IMR-90 (cell line): ENCODE measurements around the gene PAQR5. TPM values are rescaled to one million over a fixed set of nuclear protein-coding genes. Genes with fewer than 3 reads are reported as not detected.
A peak's percentile ranks its signal among the peaks of the same experiment; 100 is the strongest.

Experiments
- ATAC-seq: fragments of 200-7000 bp; cut with Tn5 transposase; 2 replicates; pipeline ENCODE4 v1.9.1; 2020; ENCODE audit warnings: low read depth, mild to moderate bottlenecking, moderate library complexity
- BruUV-seq: library from RNA; stranded (reverse); fragments of 400-500 nt; replicated peaks from 2 replicates; lab custom pipeline; 2021; lab: Mats Ljungman, UMichigan
- CTCF ChIA-PET: fragments of 300-600 bp; formaldehyde crosslinking; extraction: SDS; loops from one replicate; lab custom pipeline; 2021; ENCODE audit warnings: antibody characterized with exemption; lab: Yijun Ruan, JAX
- POLR2A ChIA-PET: fragments of 300-600 bp; sonication (Branson Sonifier 250); formaldehyde crosslinking; loops from one replicate; lab custom pipeline; 2022; ENCODE audit warnings: antibody characterized with exemption; ENCODE audit not compliant: unreplicated experiment; lab: Charles Lee
- DNase-seq: peaks from one replicate; pipeline ENCODE4 v3.0.0; 2013
- H2AFZ ChIP-seq: replicated peaks from 2 replicates; pipeline ENCODE3; 2013; ENCODE audit warnings: low read length, mild to moderate bottlenecking; ENCODE audit not compliant: poor library complexity
- H2AK5ac ChIP-seq: 2 replicates; pipeline ENCODE4 v1.6.1; 2013; ENCODE audit warnings: low read depth, low read length, inconsistent platforms
- H2AK9ac ChIP-seq: replicated peaks from 2 replicates; pipeline ENCODE3; 2013; ENCODE audit warnings: mild to moderate bottlenecking, low read depth, low read length, moderate library complexity; ENCODE audit not compliant: poor library complexity
- H2BK120ac ChIP-seq: 2 replicates; pipeline ENCODE4 v1.6.1; 2013; ENCODE audit warnings: low read depth, low read length, inconsistent platforms
- H2BK15ac ChIP-seq: 3 replicates; pipeline ENCODE4 v1.6.1; 2013; ENCODE audit warnings: low read depth, low read length, inconsistent platforms
- H2BK20ac ChIP-seq: 2 replicates; pipeline ENCODE4 v1.6.1; 2013; ENCODE audit warnings: low read depth, mild to moderate bottlenecking, inconsistent platforms, low read length, moderate library complexity
- H2BK5ac ChIP-seq: 2 replicates; pipeline ENCODE4 v1.6.1; 2013; ENCODE audit warnings: mild to moderate bottlenecking, low read depth, low read length, inconsistent platforms; ENCODE audit not compliant: poor library complexity, severe bottlenecking
- H3K14ac ChIP-seq: replicated peaks from 2 replicates; pipeline ENCODE4 v1.6.1; 2013; ENCODE audit warnings: low read depth, low read length, inconsistent platforms
- H3K18ac ChIP-seq: 2 replicates; pipeline ENCODE4 v1.6.1; 2013; ENCODE audit warnings: low read depth, low read length, control low read depth
- H3K23ac ChIP-seq: 2 replicates; pipeline ENCODE4 v1.6.1; 2013; ENCODE audit warnings: low read depth, low read length, inconsistent platforms
- H3K27ac ChIP-seq: 2 replicates; pipeline ENCODE4 v1.5.1; 2013; ENCODE audit warnings: mild to moderate bottlenecking, control low read depth, low read length; ENCODE audit not compliant: insufficient read depth
- H3K27me3 ChIP-seq: 2 replicates; pipeline ENCODE4 v1.6.1; 2013; ENCODE audit warnings: low read length; ENCODE audit not compliant: control insufficient read depth, insufficient read depth
- H3K36me3 ChIP-seq: 2 replicates; pipeline ENCODE4 v1.6.1; 2013; ENCODE audit warnings: low read length, mixed read lengths; ENCODE audit not compliant: control insufficient read depth, insufficient read depth
- H3K4ac ChIP-seq: 2 replicates; pipeline ENCODE4 v1.6.1; 2013; ENCODE audit warnings: low read depth, low read length, inconsistent platforms
- H3K4me1 ChIP-seq: 2 replicates; pipeline ENCODE4 v1.6.1; 2013; ENCODE audit warnings: low read length, mixed read lengths; ENCODE audit not compliant: control insufficient read depth, insufficient read depth
- H3K4me2 ChIP-seq: 2 replicates; pipeline ENCODE4 v1.6.1; 2013; ENCODE audit warnings: low read depth, mild to moderate bottlenecking, control low read depth, low read length, moderate library complexity
- H3K4me3 ChIP-seq: 2 replicates; pipeline ENCODE4 v1.5.1; 2013; ENCODE audit warnings: low read depth, mild to moderate bottlenecking, control low read depth, low read length, moderate library complexity; ENCODE audit not compliant: insufficient read depth
- H3K56ac ChIP-seq: 2 replicates; pipeline ENCODE4 v1.6.1; 2013; ENCODE audit warnings: low read length, inconsistent platforms; ENCODE audit not compliant: insufficient read depth; ENCODE audit errors: extremely low read depth
- H3K79me1 ChIP-seq, 2 experiments: 2 replicates each; pipeline ENCODE4 v1.6.1; 2013; ENCODE audit warnings: low read length in 2 of 2, inconsistent platforms in 1 of 2, low read depth in 1 of 2
- H3K9ac ChIP-seq: 2 replicates; pipeline ENCODE4 v1.6.1; 2013; ENCODE audit warnings: low read depth, low read length, control low read depth
- H3K9me1 ChIP-seq: 2 replicates; pipeline ENCODE4 v1.6.1; 2013; ENCODE audit warnings: low read length, inconsistent platforms; ENCODE audit not compliant: insufficient read depth
- H3K9me3 ChIP-seq: 2 replicates; pipeline ENCODE4 v1.6.1; 2013; ENCODE audit warnings: low read length; ENCODE audit not compliant: control insufficient read depth, insufficient read depth
- H4K20me1 ChIP-seq: 2 replicates; pipeline ENCODE4 v1.6.1; 2013; ENCODE audit warnings: low read length, inconsistent platforms; ENCODE audit not compliant: insufficient read depth
- H4K5ac ChIP-seq: 2 replicates; pipeline ENCODE4 v1.6.1; 2013; ENCODE audit warnings: mild to moderate bottlenecking, low read depth, low read length, control low read depth
- H4K8ac ChIP-seq, 2 experiments: 2 replicates each; pipeline ENCODE4 v1.6.1; 2013; ENCODE audit warnings: low read depth in 2 of 2, low read length in 2 of 2, control low read depth in 1 of 2, inconsistent platforms in 1 of 2
- H4K91ac ChIP-seq: 2 replicates; pipeline ENCODE4 v1.6.1; 2013; ENCODE audit warnings: low read depth, low read length, inconsistent platforms; ENCODE audit not compliant: insufficient read depth
- BHLHE40 ChIP-seq: fragments of 150-350 bp; IDR thresholded peaks from 2 replicates; pipeline ENCODE4 v1.6.1; 2016; ENCODE audit warnings: mild to moderate bottlenecking, low read depth, low read length
- CEBPB ChIP-seq: IDR thresholded peaks from 2 replicates; pipeline ENCODE4 v1.6.1; 2012; ENCODE audit warnings: low read depth, low read length, improper control_type of control experiment
- FOS ChIP-seq: fragments of 150-350 bp; IDR thresholded peaks from 2 replicates; pipeline ENCODE4 v1.6.1; 2016; ENCODE audit warnings: low read depth, low read length
- MAFK ChIP-seq: IDR thresholded peaks from 2 replicates; pipeline ENCODE4 v1.6.1; 2012; ENCODE audit warnings: low read depth, low read length, improper control_type of control experiment
- MAZ ChIP-seq: IDR thresholded peaks from 2 replicates; pipeline ENCODE4 v1.6.1; 2012; ENCODE audit warnings: low read depth, mild to moderate bottlenecking, low read length, improper control_type of control experiment, moderate library complexity, borderline replicate concordance
- NFE2L2 ChIP-seq: fragments of 150-350 bp; IDR thresholded peaks from 2 replicates; pipeline ENCODE4 v1.6.1; 2016; ENCODE audit warnings: low read depth, mild to moderate bottlenecking, low read length
- POLR2A ChIP-seq: IDR thresholded peaks from 2 replicates; pipeline ENCODE4 v1.6.1; 2012; ENCODE audit warnings: mild to moderate bottlenecking, low read depth, low read length
- SMC3 ChIP-seq: fragments of 150-350 bp; IDR thresholded peaks from 2 replicates; pipeline ENCODE4 v1.6.1; 2016; ENCODE audit warnings: low read depth, mild to moderate bottlenecking, antibody characterized with exemption, low read length, moderate library complexity
- WGBS, 2 experiments: methylation state at CpG; one replicate each; pipeline versions ENCODE4 v1.1.5 to v1.1.7; 2013; ENCODE audit warnings: missing lambda C conversion rate in 2 of 2; ENCODE audit not compliant: insufficient read length in 1 of 2; ENCODE audit errors: extremely low coverage in 2 of 2; 5-methylcytosine and 5-hydroxymethylcytosine counted together
- dilution Hi-C: fragments of 300-500 bp; cut with HindIII; formaldehyde crosslinking; loops from one replicate; pipeline ENCODE4 v1.14.3; 2018; ENCODE audit warnings: low sequenced_read_pairs; ENCODE audit not compliant: unreplicated experiment
- in situ Hi-C: fragments of 300-500 bp; cut with MboI; formaldehyde crosslinking; loops from 3 replicates; pipeline ENCODE4 v1.14.3; 2019; ENCODE audit warnings: low sequenced_read_pairs, inconsistent platforms, mixed read lengths
- intact Hi-C: fragments of 100-400 bp; cut with micrococcal nuclease; formaldehyde crosslinking; loops from 2 replicates; pipeline ENCODE4 v1.10.0; 2022
- polyA plus RNA-seq, 3 experiments: library from polyadenylated mRNA; depleted of rRNA; stranded (reverse); fragments of >200 nt; gene quantifications; 2 replicates each; pipeline ENCODE4 v1.2.3, GENCODE V29; 2012; ENCODE audit warnings: low replicate concordance in 1 of 3
- total RNA-seq: library from RNA; depleted of rRNA; stranded (reverse); fragments of >200 nt; gene quantifications from 2 replicates; pipeline ENCODE4 v1.2.3, GENCODE V29; 2012

Gene PAQR5
- total and polyA plus RNA-seq, 2 of the 4 experiments (the other 2 are of a cell fraction), result 2.3 to 2.7 TPM

GRCh38 chr15:69443032-69443611, 144.4 kb downstream of the PAQR5 start:
- no peak overlapping the region for H2BK5ac ChIP-seq
- no TSS peak for BruUV-seq
- no peak overlapping the region for H3K27ac ChIP-seq
- H3K4me1 ChIP-seq, result no peaks in the 10 kb centered on the region
- peaks cover 6% of the 10 kb centered on the region; the same call in 1 of the 2 replicates for H3K36me3 ChIP-seq
- no peak overlapping the region for H4K91ac ChIP-seq
- no peak overlapping the region for H3K14ac ChIP-seq
- H3K4me3 ChIP-seq, result no peak overlapping the region
- H2AK9ac ChIP-seq, result no peak overlapping the region
- H2AK5ac ChIP-seq, result no peak overlapping the region
- no peak overlapping the region for H3K9ac ChIP-seq
- no peak overlapping the region for H3K56ac ChIP-seq
- H3K79me1 ChIP-seq, result peaks cover 11 to 42% of the 10 kb centered on the region in 2 experiments
- H4K20me1 ChIP-seq, result no peaks in the 10 kb centered on the region
- in situ Hi-C loops, result no loop called here
- no peak overlapping the region for H2BK20ac ChIP-seq
- dilution Hi-C loops, result no loop called here
- H3K9me1 ChIP-seq, result peaks cover 5% of the 10 kb centered on the region
- no peaks in the 10 kb centered on the region for H3K9me3 ChIP-seq
- no peak for TF ChIP-seq FOS
- no peak for TF ChIP-seq BHLHE40
- TF ChIP-seq CEBPB, result no peak
- no peak for TF ChIP-seq MAZ
- TF ChIP-seq MAFK, result no peak
- TF ChIP-seq SMC3, result no peak
- TF ChIP-seq POLR2A, result no peak
- no peak for TF ChIP-seq NFE2L2
- intact Hi-C loops, result no loop called here
- no CpG with 5 or more reads among the region's 5 CpGs for WGBS, 2 experiments
- no peak overlapping the region for H2AFZ ChIP-seq
- no peak for DNase-seq
- H2BK120ac ChIP-seq, result no peak overlapping the region
- no peak overlapping the region for H3K18ac ChIP-seq
- CTCF ChIA-PET, result interaction anchor here (0.6 to 0.8 kb wide), 2 partner anchors 25 to 1153 kb away, joined by 3 read pairs; no protein-coding TSS in a partner anchor
- no peak overlapping the region for H3K4ac ChIP-seq
- H3K4me2 ChIP-seq, result peak overlapping the region; percentile 74
- H3K27me3 ChIP-seq, result no peaks in the 10 kb centered on the region
- POLR2A ChIA-PET, result no interaction called here
- ATAC-seq, result no peak
- no peak overlapping the region for H3K23ac ChIP-seq
- no peak overlapping the region for H2BK15ac ChIP-seq
- no peak overlapping the region for H4K5ac ChIP-seq
- H4K8ac ChIP-seq, result peak overlapping the region in 1 of 2 experiments; percentile 4; a peak in 2 of 4 replicates
